ENCODE results near the gene SNU13.
"Not testable (repeated sequence)": the region's sequence is repeated elsewhere in the genome, so short reads cannot be mapped to it uniquely, and the experiment has no call there.

SNU13 gene

DNA sequence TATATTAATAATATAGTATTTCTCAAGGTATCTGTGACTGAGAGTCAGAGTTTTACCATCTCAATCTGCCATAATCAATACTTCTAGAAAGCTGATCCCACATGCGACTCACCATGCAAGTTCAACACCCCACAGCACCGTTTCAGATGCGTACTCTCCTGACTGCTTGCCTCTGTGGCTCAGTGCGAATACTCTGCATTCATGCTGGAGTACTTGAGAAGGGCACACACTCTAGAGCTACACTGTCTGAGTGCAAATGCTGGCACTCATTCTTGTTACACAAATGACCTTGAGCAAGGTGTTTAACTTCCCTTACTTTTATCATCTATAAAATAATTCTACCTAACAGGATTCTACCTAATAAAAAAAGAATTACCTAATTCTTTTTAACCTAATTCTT is 12.5 kb downstream of the SNU13 start:
- TF ChIP-seq, protein P1, sequence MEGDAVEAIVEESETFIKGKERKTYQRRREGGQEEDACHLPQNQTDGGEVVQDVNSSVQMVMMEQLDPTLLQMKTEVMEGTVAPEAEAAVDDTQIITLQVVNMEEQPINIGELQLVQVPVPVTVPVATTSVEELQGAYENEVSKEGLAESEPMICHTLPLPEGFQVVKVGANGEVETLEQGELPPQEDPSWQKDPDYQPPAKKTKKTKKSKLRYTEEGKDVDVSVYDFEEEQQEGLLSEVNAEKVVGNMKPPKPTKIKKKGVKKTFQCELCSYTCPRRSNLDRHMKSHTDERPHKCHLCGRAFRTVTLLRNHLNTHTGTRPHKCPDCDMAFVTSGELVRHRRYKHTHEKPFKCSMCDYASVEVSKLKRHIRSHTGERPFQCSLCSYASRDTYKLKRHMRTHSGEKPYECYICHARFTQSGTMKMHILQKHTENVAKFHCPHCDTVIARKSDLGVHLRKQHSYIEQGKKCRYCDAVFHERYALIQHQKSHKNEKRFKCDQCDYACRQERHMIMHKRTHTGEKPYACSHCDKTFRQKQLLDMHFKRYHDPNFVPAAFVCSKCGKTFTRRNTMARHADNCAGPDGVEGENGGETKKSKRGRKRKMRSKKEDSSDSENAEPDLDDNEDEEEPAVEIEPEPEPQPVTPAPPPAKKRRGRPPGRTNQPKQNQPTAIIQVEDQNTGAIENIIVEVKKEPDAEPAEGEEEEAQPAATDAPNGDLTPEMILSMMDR (IDR thresholded peaks at IDR 0.05; ENCODE audit: extremely low read depth, missing control alignments): no peak
- no peak for DNase-seq (ENCODE audit: low spot score)

DNA sequence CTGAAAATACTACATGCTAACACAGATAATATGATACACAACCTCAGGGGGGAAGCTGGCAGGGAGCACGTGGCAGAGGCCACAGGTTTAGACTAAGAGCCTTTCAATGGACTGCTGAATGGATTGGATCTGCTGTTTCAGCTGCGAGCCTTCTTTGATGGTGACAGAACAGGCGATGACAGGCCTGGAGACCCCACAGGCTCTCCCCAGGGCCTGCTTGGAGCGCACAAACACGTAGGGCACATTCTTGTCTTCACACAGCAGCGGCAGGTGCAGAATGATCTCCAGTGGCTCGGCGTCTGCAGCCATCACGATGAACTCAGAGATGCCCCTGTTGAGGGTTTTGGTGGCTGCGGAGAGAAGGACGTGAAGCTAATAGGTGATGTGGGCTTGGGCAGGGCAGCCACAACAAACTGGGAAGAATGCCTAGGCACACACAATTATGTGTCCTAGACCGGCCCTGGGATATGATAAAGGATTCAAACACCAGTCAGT is 13.8 kb downstream of the SNU13 start:
- TF ChIP-seq, protein P1 (IDR thresholded peaks at IDR 0.05; ENCODE audit: extremely low read depth, missing control alignments): no peak
- DNase-seq (ENCODE audit: low spot score): no peak

DNA sequence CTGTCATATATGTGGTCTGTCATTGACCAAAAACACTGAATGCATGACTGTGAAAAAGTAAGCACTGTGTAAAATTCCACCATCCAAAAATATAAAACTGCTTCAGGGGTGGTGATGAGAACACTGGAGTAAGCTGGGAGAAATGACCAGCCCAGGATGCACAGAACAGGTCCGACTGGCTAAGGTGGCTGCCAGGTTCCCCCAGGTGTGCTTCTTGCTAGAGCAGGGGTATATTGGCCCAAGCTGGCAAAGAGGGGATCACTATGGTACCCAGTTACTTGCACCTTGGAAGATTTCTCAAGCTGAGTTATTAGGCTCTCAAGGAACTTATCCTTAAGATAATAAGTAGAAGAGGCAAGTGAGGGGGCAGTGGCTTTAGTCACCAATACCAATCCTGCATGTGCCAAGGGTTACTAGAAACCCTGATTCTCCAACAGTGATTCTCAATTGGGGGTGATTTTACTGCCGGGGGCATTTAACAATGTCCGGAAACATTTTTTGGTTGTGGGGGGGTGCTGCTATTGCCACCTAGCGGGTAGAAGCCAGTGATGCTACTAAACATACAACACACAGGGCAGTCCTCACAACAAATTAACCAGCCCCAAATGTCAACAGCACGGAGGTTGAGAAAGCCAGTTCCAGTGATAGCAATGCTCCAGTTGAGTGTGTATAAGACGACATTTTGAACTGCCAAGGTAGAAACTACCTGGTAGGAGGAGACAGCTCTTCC is 15.7 kb downstream of the SNU13 start:
- TF ChIP-seq, protein P1 (IDR thresholded peaks at IDR 0.05; ENCODE audit: extremely low read depth, missing control alignments): no peak
- DNase-seq (ENCODE audit: low spot score): no peak

DNA sequence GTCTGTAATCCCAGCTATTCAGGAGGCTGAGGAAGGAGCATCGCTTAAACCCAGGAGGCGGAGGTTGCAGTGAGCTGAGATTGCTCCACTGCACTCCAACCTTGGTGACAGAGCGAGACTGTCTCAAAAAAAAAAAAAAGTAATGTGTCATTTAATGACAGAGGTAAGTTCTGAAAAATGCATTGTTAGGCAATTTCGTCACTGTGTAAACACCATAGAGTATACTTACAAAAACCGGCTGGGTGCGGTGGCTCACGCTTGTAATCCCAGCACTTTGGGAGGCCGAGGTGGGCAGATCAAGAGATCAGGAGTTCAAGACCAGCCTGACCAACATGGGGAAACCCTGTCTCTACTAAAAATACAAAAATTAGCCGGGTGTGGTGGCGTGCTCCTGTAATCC is 16.6 kb downstream of the SNU13 start:
- not testable (repeated sequence) for DNase-seq (ENCODE audit: low spot score)

DNA sequence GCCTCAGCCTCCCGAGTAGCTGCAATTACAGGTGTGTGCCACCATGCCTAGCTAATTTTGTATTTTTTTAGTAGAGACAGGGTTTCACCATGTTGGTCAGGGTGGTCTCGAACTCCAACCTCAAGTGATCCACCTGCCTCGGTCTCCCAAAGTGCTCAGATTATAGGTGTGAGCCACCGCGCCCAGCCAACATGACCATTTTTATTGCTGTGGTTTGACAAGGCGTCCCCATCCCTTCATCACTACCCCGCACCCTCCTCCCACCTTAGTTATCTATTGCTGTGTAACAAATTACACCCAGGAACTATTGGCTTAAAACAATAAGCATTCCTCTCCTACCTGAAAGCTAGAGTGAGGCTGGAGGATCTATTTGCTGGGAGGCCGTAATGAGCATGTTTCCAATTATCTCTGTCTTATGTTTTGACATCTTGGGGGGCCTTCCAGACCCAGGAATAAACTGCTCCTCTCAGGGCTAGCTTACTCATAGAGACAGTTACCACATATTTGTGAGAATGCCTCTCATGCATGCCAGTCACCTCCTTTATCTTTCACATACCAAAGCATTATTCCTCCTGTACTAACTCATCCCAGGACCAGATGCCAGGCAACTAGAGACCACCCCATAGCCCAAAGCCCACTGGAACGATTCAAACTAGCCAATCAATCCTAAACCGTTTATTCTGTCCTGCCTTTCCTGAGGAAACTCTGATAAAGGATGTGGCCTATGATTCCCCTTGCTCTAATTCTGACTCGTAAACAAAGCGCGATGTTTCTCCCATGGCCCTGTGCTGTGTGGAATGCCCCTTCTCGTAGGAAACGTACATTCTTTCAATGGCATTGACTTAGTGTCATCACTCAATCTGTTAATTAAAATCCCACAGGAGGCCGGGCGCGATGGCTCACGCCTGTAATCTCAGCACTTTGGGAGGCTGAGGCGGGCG is 19.4 kb downstream of the SNU13 start:
- no peak for DNase-seq (ENCODE audit: low spot score)
- TF ChIP-seq, protein P1 (IDR thresholded peaks at IDR 0.05; ENCODE audit: extremely low read depth, missing control alignments): no peak

DNA sequence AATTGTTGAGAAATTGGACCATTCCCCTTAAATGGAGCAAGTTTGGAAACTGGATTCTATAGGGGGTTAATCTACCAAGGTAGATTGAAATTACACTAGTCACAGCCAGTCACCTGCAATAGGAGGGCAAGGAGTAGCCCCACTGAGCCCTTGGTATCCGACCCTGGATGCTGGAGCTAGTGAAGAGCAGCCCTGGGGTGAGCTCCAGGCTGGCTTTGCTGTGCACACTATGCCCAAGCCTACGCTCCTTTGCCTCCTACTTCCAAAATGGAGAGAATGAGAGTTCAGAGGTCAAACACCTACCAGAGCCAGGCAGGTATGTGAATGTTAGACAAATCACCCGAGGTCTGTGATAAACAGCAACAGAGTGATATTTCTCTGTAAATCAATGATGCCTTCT is 23.7 kb downstream of the SNU13 start:
- no peak for DNase-seq (ENCODE audit: low spot score)
- TF ChIP-seq, protein P1 (IDR thresholded peaks at IDR 0.05; ENCODE audit: extremely low read depth, missing control alignments): no peak

DNA sequence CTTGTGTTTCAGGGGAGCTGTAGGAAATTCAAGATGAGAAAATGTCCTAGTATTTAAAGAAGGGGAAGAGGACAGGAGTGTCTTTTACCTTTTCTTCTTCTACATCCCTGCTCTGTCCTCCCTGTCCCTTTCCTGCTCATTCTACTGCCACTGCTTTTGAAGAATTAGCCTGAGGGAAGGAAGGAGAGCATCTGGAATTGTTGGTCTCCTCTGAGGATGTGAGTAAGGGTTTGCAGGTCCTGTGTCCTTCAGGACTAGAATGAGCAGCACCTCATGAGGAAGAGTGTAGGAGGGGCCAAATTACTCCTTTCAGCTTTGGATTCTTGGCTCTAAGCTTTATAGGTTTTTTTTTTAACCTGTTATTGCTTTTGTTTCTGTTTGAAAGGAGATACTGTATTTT is 24.2 kb downstream of the SNU13 start:
- TF ChIP-seq, protein P1 (IDR thresholded peaks at IDR 0.05; ENCODE audit: extremely low read depth, missing control alignments): no peak
- DNase-seq (ENCODE audit: low spot score): no peak

DNA sequence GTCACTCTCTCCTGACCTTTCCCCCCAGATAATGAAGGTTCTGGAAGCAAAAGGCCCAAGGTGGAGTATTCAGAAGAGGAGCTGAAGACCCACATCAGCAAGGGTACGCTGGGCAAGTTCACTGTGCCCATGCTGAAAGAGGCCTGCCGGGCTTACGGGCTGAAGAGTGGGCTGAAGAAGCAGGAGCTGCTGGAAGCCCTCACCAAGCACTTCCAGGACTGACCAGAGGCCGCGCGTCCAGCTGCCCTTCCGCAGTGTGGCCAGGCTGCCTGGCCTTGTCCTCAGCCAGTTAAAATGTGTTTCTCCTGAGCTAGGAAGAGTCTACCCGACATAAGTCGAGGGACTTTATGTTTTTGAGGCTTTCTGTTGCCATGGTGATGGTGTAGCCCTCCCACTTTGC is 25.1 kb downstream of the SNU13 start:
- not testable (repeated sequence) for DNase-seq (ENCODE audit: low spot score)

Data from GM20000 (cell line).